T follicular helper cell (primary cell): ENCODE measurements around the gene ZNF462.
"Not testable (repeated sequence)": the region's sequence is repeated elsewhere in the genome, so short reads cannot be mapped to it uniquely, and the experiment has no call there.

ENCODE experiments used
- DNase-seq: peaks from one replicate; pipeline ENCODE4 v3.0.0-alpha.2; 2020; ENCODE audit warnings: low read depth
- total RNA-seq, 2 experiments: gene quantifications; one replicate each; lab custom pipeline; 2026; lab: John Stamatoyannopoulos, UW

The ZNF462 gene, protein sequence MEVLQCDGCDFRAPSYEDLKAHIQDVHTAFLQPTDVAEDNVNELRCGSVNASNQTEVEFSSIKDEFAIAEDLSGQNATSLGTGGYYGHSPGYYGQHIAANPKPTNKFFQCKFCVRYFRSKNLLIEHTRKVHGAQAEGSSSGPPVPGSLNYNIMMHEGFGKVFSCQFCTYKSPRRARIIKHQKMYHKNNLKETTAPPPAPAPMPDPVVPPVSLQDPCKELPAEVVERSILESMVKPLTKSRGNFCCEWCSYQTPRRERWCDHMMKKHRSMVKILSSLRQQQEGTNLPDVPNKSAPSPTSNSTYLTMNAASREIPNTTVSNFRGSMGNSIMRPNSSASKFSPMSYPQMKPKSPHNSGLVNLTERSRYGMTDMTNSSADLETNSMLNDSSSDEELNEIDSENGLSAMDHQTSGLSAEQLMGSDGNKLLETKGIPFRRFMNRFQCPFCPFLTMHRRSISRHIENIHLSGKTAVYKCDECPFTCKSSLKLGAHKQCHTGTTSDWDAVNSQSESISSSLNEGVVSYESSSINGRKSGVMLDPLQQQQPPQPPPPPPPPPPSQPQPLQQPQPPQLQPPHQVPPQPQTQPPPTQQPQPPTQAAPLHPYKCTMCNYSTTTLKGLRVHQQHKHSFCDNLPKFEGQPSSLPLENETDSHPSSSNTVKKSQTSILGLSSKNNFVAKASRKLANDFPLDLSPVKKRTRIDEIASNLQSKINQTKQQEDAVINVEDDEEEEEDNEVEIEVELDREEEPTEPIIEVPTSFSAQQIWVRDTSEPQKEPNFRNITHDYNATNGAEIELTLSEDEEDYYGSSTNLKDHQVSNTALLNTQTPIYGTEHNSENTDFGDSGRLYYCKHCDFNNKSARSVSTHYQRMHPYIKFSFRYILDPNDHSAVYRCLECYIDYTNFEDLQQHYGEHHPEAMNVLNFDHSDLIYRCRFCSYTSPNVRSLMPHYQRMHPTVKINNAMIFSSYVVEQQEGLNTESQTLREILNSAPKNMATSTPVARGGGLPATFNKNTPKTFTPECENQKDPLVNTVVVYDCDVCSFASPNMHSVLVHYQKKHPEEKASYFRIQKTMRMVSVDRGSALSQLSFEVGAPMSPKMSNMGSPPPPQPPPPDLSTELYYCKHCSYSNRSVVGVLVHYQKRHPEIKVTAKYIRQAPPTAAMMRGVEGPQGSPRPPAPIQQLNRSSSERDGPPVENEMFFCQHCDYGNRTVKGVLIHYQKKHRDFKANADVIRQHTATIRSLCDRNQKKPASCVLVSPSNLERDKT (N-terminal part only)
- 0.48 to 2.6 reads per million in 2 experiments for total RNA-seq

DNA sequence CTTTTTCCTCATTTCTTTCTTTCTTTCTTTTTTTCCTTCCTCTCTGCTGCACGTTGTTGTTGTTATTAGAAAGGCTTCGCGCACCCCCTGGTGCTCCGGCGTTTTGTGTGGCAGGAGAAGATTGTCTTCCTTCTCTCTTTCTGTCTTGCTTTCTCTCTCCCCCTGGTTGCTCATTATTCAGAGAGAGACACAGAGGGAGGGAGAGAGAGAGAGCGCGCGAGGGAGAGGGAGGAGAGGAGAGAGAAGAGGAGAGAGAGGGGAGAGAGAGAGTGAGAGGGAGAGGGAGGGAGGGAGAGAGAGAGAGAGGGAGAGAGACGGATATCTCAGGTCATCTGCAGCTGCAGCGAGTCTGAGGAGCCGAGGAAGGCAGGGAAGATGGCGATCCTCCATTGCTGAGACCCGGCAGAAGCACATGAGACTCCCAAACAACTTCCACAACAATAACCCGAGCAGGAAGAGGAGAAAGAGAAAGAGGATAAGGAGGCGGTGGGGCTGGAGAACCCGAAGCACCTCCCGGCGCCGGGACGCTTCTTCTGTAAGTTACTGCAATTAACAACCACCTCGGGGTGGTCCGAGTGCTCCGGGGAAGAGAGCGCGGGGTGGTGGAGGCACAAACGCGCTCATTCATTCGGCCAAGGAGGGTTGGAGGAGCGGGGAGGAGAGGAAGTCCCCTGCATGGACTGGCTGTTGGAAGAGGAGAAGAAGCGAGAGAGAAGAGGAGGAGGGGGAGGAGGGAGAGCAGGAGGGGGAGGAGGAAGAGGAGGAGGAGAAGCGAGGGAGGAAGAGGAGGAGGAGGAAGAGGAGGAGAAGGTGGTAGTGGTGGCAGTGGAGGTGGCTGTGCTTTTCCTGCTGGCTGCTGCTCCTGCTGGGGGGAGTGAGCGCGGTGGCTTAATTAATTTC lies at the start of gene ZNF462:
TSS of gene ZNF462 (plus strand) at position 346 of the 900 bp plus-strand sequence. CDS start 60,218 bp downstream, outside the sequence.
- no peak for DNase-seq

DNA sequence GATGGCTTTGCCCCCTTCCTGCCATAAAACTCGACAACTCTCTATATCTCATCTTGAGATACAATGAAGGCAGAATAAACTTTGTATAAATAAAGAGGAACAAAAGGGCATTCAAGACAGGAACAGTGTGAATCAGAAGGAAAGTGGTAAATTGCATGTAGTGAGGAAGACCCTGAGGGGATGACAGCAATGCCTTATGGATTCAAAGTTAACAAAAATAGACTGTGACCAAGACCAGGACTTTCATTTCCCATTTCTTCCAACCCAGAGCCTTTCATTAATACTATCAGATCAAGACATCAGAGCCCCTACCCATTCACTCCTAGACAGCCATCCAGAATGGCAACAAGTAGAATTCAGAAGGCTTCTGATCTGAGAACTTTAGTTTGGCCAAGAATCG lies 46.4 kb upstream of the ZNF462 start:
- DNase-seq = no peak

DNA sequence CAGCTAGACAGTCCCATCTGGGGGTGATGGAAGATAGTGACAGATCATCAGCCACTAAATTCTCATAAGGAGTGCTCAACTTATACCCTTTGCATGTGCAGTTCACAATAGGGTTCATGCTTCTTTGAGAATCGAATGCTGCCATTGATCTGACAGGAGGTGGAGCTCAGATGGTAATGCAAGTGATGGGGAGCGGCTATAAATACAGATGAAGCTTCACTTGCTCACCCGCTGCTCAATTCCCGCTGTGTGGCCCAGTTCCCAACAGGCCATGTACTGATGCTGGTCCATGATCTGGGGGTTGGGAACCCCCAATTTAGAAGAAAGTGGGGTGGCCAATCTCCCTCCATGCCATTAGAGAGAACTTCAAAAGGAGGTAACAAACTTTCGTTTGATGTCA lies 44.9 kb upstream of the ZNF462 start:
- no peak for DNase-seq

DNA sequence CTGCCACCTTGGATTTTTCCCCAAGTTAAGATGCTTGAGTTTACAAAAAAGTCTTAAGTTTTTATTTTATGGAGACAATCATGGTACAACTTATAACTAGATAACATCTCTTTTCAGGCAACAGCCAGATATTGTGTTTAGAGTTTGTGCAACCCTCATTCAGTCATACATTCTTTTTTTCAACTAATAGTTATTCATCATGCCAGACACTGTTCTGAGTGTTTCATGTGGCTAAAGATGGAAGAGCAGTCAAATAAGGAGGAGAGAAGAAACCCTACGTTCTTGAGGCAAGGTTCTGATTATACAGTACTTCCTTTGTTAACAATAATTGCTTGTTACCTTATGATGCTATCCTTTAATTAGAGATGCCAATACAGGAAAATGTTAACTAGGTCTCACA lies 42.1 kb upstream of the ZNF462 start:
- DNase-seq = no peak

DNA sequence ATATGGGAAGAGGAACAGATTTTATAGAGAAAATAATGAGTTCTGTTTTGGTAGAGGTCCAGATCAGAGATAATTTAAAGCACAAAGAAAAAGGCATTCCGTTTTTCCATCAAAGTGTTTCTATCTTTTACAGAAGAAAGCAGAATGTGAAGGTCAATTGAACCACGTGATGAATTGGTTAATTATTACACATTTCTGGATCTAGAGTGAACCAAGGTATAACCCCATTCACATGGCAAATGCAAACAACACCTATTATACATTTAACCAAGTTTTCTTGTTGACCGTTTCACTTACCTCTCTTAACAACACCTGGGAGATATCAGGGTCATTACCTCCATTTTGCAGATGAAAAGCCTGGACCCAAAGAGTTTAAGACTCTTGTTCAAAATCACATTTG lies 34.9 kb upstream of the ZNF462 start:
- no peak for DNase-seq

DNA sequence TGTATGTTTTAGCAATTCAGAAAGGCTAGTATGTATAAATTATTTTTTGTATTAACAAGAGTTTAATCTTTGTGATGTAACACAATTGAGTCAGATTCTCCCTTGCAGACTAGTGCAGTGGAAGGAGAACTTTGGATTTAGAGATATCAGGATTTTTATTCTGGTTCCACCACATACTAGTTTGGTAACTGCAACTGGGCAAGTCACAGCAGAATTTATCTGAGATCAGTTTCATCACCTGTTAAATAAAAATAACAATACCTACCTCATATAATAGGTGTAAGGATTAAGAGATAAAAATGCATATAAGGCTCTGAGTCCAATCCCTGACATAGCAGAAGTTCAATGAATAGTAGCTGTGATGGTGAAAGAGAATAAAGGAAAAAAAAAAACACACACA lies 34.0 kb upstream of the ZNF462 start:
- no peak for DNase-seq

DNA sequence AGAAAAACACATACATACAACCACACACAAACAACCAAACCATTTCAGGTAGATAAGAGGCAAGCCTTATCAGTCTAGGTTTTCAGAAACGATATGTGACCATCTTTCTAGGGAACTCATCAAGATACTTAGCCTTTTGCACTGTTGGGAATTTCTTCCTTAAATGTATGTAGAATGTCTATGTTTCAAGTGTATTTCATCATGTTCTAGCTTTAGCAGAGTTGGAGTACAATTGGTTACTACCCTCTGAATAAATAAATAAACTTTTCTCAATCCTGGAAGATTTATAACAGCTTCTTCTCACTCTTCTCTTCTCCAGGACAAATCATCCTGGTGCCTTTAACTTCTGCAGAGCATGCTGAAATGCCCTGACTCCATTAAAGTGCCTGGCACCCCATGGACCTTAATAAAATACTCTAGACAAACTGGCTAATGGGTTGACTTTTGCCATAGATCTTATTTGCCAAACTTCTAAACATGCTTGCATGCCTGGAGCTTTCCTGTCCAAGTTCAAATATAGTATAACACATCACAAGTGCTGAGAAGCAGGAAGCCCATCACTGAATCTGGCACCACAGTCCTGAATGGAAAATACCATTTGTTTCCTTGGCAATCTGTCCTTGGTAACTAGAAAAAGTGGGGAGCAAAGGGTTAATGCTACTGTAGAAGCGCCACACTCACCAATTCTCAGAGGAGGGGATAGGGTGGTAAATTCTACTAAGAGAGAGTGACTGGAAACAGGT lies 33.1 kb upstream of the ZNF462 start:
- no peak for DNase-seq

DNA sequence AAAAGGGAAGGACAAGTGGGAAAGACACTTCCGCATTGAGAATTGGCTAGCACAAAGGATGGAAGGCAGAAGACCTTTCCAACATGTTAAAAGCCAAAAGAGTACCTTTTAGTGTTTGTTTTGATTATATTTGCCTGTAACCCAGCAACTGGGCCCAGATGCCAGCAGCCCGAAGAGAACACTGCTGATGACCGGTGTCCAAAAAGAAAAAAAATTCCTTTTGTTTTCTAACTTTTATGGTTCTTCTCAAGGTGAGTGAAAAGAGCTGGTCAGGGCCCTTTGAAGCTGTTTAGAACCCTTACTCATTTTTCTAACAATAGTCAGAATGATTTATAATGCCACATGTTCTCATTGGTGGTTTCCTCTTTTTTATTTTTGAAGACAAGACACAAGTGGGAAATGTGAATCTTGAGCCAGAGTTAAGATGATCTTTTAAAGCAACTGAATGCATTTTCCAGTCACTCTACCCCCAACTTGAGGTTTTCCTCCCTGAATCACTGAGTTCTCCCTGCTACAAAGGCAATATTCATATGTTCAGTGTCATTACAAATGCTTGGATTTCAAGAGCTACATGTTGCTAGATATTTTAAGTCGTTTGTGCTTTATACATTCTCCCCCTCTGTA lies 32.3 kb upstream of the ZNF462 start:
- no peak for DNase-seq

DNA sequence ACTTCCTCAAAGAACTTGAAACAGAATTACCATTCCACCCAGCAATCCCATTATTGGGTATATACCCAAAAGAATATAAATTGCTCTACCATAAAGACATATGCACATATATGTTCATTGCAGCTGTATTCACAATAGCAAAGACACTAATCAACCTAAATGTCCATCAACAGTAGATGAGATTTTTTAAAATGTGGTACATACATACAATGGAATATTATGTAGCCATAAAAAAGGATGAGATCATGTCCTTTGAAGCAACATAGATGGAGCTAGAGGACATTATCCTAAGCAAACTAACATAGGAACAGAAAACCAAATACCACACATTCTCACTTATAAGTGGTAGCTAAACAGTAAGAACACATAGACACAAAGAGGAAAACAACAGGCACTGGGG lies 28.1 kb upstream of the ZNF462 start:
- DNase-seq = no peak

DNA sequence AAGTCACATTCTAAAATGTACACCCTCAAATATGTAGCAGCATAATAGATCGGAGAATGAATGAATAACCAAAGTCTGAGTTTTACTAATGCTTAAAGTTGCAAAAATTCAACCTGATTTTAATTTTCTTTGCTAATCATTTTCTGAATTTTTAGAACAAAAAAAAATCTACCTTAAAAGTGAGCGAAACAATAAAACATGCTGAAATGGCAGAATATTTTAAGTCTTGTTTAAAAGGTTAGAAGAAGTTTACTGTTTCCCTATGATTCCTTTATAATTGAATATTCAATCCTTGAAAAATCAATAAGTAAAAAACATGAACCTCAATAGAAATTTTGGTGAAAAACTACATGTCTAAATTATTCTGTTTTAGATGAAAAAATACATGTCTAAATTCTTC lies 27.1 kb upstream of the ZNF462 start:
- no peak for DNase-seq

DNA sequence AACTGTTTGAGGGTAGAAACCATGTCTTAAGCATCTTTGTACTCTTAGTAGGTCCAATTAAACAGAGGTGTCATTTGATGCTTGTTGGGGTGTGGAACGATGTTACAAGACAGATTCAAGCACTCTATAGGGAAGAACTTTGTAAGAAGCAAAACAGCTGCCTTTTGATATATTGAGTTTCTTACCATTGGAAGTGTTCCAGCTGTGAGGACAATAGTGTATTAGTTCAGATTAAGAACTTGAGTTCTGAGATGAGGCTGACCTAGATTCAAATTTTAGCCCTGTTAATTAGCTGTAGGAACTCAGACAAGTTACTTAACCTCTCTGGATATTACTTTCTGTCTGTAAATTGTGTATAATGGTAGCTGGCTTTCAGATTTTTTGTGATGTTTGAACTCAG lies 19.6 kb upstream of the ZNF462 start:
- no peak for DNase-seq

DNA sequence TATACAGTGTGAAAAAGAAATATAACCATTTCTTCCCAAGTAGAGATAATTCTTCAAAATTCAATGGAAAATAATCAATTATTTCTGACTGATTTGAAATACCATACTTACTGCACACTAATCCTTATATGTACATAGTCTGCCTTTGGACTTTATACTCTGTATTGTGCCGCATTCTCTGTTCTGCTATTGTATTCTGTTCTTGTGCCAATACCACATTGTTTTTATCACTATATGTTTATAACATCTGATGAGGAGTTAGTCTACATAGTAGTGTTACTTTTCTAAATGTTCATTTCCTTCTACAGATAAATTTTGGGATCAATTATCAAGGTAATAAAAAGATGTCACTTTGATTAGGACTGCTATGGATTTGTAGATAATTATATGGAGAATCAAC lies 16.7 kb upstream of the ZNF462 start:
- no peak for DNase-seq

DNA sequence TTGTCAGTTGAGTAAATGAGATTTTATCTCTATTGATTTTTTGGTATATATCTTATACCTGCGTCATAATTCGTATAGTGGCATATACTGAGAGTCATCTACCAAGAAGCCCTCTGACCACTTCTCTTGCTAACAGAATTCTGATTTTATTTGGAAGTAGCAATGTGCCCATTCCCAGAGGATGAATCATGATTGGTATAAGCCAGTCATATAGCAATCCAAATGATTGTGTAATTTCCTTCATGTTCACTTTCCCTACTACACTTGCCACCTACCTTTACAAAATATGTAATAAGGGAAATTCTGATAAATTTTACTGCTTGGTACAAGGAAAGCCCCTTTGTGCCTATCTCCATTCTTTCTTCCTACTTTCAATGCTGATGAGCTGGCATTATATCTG lies 16.1 kb upstream of the ZNF462 start:
- no peak for DNase-seq

DNA sequence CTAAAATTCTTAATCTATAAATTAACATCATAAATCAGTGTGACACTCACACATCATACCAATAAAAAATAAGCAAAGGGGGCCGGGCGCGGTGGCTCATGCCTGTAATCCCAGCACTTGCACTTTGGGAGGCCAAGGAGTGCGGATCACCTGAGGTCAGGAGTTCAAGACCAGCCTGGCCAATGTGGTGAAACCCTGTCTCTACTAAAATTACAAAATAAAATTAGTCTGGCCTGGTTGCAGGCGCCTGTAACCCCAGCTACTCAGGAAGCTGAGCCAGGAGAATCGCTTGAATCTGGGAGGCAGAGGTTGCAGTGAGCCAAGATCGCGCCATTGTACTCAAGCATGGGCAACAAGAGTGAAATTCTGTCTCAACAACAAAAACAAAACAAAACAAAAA lies 11.3 kb upstream of the ZNF462 start:
- not testable (repeated sequence) for DNase-seq

DNA sequence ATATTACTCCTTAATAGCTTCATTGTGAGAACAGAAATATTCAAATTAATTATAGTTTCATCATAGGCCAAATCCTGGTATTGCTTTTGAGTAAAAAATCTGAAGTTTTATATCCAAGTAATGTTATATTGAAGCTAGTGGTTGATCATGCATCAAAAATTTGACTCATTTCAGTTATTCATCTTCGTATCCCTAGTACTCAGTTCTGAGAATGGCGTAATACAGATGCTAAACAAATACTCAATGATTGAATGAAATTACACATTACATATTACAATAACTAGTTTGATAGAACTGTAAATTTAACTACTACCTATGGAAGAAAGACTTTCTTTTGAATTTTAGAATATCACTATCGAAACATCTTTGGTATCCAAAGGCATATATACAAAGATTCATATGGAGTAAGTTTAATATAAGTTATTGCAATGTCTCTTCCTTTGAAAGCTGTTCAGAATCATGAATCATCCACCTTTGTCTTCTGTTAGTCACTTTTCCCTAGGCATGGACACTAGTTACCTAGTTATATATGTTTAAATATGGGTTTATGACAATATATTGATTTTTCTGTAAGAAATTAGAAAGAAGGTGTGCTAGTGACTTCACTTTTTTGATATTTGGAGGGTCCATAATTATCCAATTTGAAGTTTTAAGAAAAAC lies 5.0 kb upstream of the ZNF462 start:
- DNase-seq = no peak

DNA sequence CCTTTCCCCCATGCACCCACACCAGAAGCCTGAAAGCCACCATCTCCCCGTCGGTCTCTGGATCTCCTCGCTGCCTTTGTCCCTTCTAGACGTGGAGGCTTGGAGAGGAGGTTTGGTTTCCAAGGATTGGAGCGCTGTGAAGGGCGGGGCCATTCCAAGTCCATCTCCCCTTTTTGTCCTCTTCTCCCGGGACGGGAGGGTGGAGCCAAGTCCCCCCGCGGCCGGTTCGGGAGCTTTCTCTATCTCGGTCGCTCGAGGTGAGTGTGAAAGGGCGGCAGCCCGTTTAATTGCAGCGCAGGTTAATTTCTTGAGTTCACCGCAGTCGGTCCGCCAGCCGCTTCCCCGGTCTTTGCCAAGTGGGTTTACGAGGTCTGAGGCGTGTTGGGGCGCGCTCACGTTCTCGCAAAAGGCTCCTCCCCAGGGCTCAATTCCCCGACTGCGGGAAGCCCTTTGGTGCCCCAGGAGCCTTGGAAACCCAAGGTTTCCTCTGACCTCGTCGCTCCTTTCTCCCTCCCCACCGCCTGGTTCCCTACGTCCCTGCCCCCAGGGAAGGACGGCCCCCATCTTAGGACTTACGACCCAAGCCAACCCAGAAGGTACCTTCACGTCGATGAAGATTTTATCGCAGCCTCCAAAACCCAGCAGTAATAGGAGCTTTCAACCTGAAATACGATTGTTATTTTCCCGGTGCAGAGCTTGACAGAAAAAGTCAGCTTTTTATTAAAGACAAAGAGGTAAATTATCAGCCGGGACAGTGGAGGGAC lies 2.8 kb upstream of the ZNF462 start:
- DNase-seq = no peak

DNA sequence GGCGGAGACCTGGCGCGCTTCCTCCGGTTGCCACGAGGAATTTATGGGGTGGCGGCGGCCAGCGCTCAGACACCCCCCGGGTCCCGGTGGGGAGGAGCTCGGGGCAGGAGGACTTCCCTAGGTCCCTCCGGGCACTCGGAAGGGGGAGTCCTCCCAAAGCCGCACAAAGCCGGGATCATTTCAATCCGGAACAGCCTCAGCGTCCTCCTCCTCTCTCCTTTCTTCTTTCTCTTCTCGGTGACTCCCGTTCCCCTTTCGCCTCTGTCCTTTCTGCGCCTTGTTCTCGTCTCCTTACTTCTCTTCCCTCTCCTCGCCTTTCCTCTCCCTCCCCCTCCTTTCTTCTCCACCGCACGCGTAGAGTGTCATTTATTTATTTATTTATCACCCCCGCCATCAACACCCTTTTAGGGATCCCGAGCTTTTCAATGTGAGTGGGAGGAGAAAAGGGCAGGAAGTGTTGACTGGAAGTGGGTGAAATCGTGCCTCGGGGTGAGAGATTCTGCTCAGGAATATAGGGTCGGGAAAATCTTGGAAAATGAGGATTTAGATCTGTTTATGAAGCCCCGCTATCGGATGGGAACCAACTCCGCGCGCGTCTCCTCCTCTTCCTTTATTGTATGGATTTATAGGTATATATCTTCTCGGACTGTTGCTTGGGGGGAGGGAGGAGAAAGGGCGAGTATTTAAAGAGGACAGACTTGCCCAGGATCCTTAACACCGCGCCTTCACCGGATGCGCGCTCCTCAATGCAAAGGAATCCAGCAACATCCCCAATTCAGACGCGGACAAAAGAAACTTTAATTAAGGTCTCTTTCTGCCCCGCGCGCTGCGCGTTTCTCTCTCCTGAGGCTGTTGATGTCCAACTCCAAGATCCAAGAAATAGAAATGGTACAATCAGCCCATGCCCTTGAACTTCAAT lies 2.0 kb upstream of the ZNF462 start:
- no peak for DNase-seq
